ENCODE data around the gene SSBP2.
A peak's percentile ranks its signal among the peaks of the same experiment; 100 is the strongest.

Gene SSBP2

GRCh38 chr5:81759632-81760005 lies 8.7 kb upstream of the SSBP2 start:
- Histone ChIP-seq H3K36me3 (ENCODE audit: control insufficient read depth in 2 of 2, insufficient read depth in 2 of 2, low read length in 2 of 2) (no peaks in the 10 kb centered on the region), H3K27me3 (ENCODE audit: control insufficient read depth in 2 of 2, insufficient read depth in 2 of 2, low read length in 2 of 2) (no peaks in the 10 kb centered on the region), H3K4me1 (ENCODE audit: control insufficient read depth in 2 of 2, insufficient read depth in 2 of 2, low read length in 2 of 2) (no peaks in the 10 kb centered on the region), H3K4me3 (ENCODE audit: low read length in 2 of 2) (no peak overlapping the region), H3K27ac (ENCODE audit: low read depth in 2 of 2, low read length in 2 of 2) (no peak overlapping the region), H3K9me3 (ENCODE audit: control insufficient read depth in 2 of 2, low read length in 2 of 2) (no peaks in the 10 kb centered on the region), H3K9ac (ENCODE audit: low read depth in 1 of 2, low read length in 2 of 2) (no peak overlapping the region)

- H3K27ac ChIP-seq (ENCODE audit: low read depth in 2 of 2, low read length in 2 of 2): no peak overlapping the region
- H3K4me1 ChIP-seq (ENCODE audit: control insufficient read depth in 2 of 2, insufficient read depth in 2 of 2, low read length in 2 of 2): no peaks in the 10 kb centered on the region
- H3K4me3 ChIP-seq (ENCODE audit: low read length in 2 of 2): no peak overlapping the region
These were observed 6.5 kb upstream of the SSBP2 start for GRCh38 chr5:81757404-81757803.

GRCh38 chr5:81756016-81756415 lies 5.1 kb upstream of the SSBP2 start:
- no peak overlapping the region for H3K27ac ChIP-seq (ENCODE audit: low read depth in 2 of 2, low read length in 2 of 2)
- no peaks in the 10 kb centered on the region for H3K36me3 ChIP-seq (ENCODE audit: control insufficient read depth in 2 of 2, insufficient read depth in 2 of 2, low read length in 2 of 2)
- H3K4me1 ChIP-seq (ENCODE audit: control insufficient read depth in 2 of 2, insufficient read depth in 2 of 2, low read length in 2 of 2): peaks cover 3 to 6% of the 10 kb centered on the region in 2 donors
- no peaks in the 10 kb centered on the region for H3K27me3 ChIP-seq (ENCODE audit: control insufficient read depth in 2 of 2, insufficient read depth in 2 of 2, low read length in 2 of 2)
- no peak overlapping the region for H3K9ac ChIP-seq (ENCODE audit: low read depth in 1 of 2, low read length in 2 of 2)
- H3K9me3 ChIP-seq (ENCODE audit: control insufficient read depth in 2 of 2, low read length in 2 of 2): no peaks in the 10 kb centered on the region
- no peak overlapping the region for H3K4me3 ChIP-seq (ENCODE audit: low read length in 2 of 2)

More at GRCh38 chr5:81757404-81757803, 6.5 kb upstream of the SSBP2 start:
- no peaks in the 10 kb centered on the region for H3K27me3 ChIP-seq (ENCODE audit: control insufficient read depth in 2 of 2, insufficient read depth in 2 of 2, low read length in 2 of 2)
- H3K9ac ChIP-seq (ENCODE audit: low read depth in 1 of 2, low read length in 2 of 2): no peak overlapping the region
- no peaks in the 10 kb centered on the region for H3K36me3 ChIP-seq (ENCODE audit: control insufficient read depth in 2 of 2, insufficient read depth in 2 of 2, low read length in 2 of 2)
- H3K9me3 ChIP-seq (ENCODE audit: control insufficient read depth in 2 of 2, low read length in 2 of 2): no peaks in the 10 kb centered on the region

DNA sequence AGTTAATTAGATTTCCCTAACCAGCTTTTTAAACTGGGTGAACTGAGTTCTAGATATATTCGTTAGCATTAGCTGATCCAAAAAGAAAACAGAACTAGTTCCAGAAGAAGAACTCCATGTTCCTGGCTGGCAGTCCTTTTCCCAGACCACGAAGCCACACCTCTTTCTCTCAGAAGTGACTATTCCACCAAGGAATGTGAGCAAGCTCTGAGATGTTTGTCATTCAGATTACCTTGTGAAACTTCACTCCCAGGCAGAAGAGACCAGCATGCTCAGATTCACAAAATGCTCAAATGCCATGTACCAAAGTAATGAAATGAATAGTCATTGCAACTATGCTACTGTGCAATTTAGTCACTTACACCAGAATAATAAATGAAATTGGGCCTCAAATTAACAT lies 4.4 kb upstream of the SSBP2 start:
- no peak overlapping the region for H3K4me3 ChIP-seq (ENCODE audit: low read length in 2 of 2)
- H3K9me3 ChIP-seq (ENCODE audit: control insufficient read depth in 2 of 2, low read length in 2 of 2): no peaks in the 10 kb centered on the region
- no peaks in the 10 kb centered on the region for H3K36me3 ChIP-seq (ENCODE audit: control insufficient read depth in 2 of 2, insufficient read depth in 2 of 2, low read length in 2 of 2)
- H3K4me1 ChIP-seq (ENCODE audit: control insufficient read depth in 2 of 2, insufficient read depth in 2 of 2, low read length in 2 of 2): peaks cover 3 to 6% of the 10 kb centered on the region in 2 donors
- no peak overlapping the region for H3K9ac ChIP-seq (ENCODE audit: low read depth in 1 of 2, low read length in 2 of 2)
- H3K27ac ChIP-seq (ENCODE audit: low read depth in 2 of 2, low read length in 2 of 2): no peak overlapping the region
- H3K27me3 ChIP-seq (ENCODE audit: control insufficient read depth in 2 of 2, insufficient read depth in 2 of 2, low read length in 2 of 2): no peaks in the 10 kb centered on the region

DNA sequence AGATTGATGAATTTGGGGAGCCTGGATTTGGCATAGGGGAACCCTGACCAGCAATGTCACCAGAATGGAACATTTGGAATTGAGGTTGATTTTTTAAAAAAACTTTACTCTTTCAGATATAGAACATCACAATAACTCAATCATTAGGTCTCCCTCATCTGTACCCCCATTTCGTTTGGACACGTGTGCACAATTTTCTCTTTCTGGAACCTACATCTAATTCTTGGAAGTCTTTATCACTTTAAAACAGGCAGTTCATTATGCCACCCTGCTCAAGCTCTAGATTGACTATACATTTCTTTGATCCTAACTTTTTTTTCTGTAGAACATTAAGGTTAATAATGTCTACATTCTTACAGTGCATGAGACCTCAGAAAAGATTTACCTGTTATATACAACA lies 3.7 kb upstream of the SSBP2 start:
- Histone ChIP-seq H3K4me1 (ENCODE audit: control insufficient read depth in 2 of 2, insufficient read depth in 2 of 2, low read length in 2 of 2) (peaks cover 3 to 6% of the 10 kb centered on the region in 2 donors), H3K27ac (ENCODE audit: low read depth in 2 of 2, low read length in 2 of 2) (no peak overlapping the region), H3K27me3 (ENCODE audit: control insufficient read depth in 2 of 2, insufficient read depth in 2 of 2, low read length in 2 of 2) (no peaks in the 10 kb centered on the region), H3K36me3 (ENCODE audit: control insufficient read depth in 2 of 2, insufficient read depth in 2 of 2, low read length in 2 of 2) (no peaks in the 10 kb centered on the region), H3K4me3 (ENCODE audit: low read length in 2 of 2) (no peak overlapping the region), H3K9ac (ENCODE audit: low read depth in 1 of 2, low read length in 2 of 2) (no peak overlapping the region), H3K9me3 (ENCODE audit: control insufficient read depth in 2 of 2, low read length in 2 of 2) (no peaks in the 10 kb centered on the region)

DNA sequence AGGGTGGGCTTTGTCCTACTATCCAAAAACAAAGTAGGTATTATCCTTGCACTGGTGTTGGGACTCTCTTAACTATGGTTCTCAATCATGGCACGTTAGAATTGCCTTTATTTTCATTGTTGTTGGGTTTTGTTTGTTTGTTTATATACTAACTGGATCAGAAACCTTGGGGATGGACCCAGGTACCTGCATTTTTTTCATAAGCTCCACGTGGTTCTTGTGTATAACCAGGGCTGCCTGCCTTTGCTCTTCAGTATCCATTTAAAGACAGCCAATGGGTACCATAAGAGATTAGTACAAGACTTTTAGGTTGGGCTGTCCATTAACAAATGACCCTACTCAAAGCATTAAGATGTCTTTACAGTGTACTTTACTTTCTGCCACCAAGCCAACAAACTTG lies 2.5 kb upstream of the SSBP2 start:
- Histone ChIP-seq H3K27me3 (ENCODE audit: control insufficient read depth in 2 of 2, insufficient read depth in 2 of 2, low read length in 2 of 2) (peaks cover 0 to 4% of the 10 kb centered on the region in 2 donors), H3K27ac (ENCODE audit: low read depth in 2 of 2, low read length in 2 of 2) (no peak overlapping the region), H3K36me3 (ENCODE audit: control insufficient read depth in 2 of 2, insufficient read depth in 2 of 2, low read length in 2 of 2) (no peaks in the 10 kb centered on the region), H3K9me3 (ENCODE audit: control insufficient read depth in 2 of 2, low read length in 2 of 2) (no peaks in the 10 kb centered on the region), H3K4me3 (ENCODE audit: low read length in 2 of 2) (no peak overlapping the region), H3K9ac (ENCODE audit: low read depth in 1 of 2, low read length in 2 of 2) (no peak overlapping the region), H3K4me1 (ENCODE audit: control insufficient read depth in 2 of 2, insufficient read depth in 2 of 2, low read length in 2 of 2) (peaks cover 3 to 6% of the 10 kb centered on the region in 2 donors)

- H3K4me1 ChIP-seq (ENCODE audit: control insufficient read depth in 2 of 2, insufficient read depth in 2 of 2, low read length in 2 of 2): peaks cover 3 to 6% of the 10 kb centered on the region in 2 donors
- H3K9ac ChIP-seq (ENCODE audit: low read depth in 1 of 2, low read length in 2 of 2): no peak overlapping the region
- H3K9me3 ChIP-seq (ENCODE audit: control insufficient read depth in 2 of 2, low read length in 2 of 2): no peaks in the 10 kb centered on the region
- H3K27me3 ChIP-seq (ENCODE audit: control insufficient read depth in 2 of 2, insufficient read depth in 2 of 2, low read length in 2 of 2): peaks cover 0 to 4% of the 10 kb centered on the region in 2 donors
- H3K4me3 ChIP-seq (ENCODE audit: low read length in 2 of 2): no peak overlapping the region
- H3K36me3 ChIP-seq (ENCODE audit: control insufficient read depth in 2 of 2, insufficient read depth in 2 of 2, low read length in 2 of 2): no peaks in the 10 kb centered on the region
- H3K27ac ChIP-seq (ENCODE audit: low read depth in 2 of 2, low read length in 2 of 2): peak overlapping the region; percentile 94 to 96
These were observed 1.7 kb upstream of the SSBP2 start for GRCh38 chr5:81752644-81752963.

GRCh38 chr5:81751836-81752643 lies 1.1 kb upstream of the SSBP2 start:
- H3K27ac ChIP-seq (ENCODE audit: low read depth in 2 of 2, low read length in 2 of 2): peak overlapping the region; percentile 94 to 96
- H3K36me3 ChIP-seq (ENCODE audit: control insufficient read depth in 2 of 2, insufficient read depth in 2 of 2, low read length in 2 of 2): no peaks in the 10 kb centered on the region
- peak overlapping the region; percentile 70 to 75 for H3K4me3 ChIP-seq (ENCODE audit: low read length in 2 of 2)
- H3K9me3 ChIP-seq (ENCODE audit: control insufficient read depth in 2 of 2, low read length in 2 of 2): no peaks in the 10 kb centered on the region
- peaks cover 3 to 6% of the 10 kb centered on the region in 2 donors for H3K4me1 ChIP-seq (ENCODE audit: control insufficient read depth in 2 of 2, insufficient read depth in 2 of 2, low read length in 2 of 2)
- peaks cover 0 to 4% of the 10 kb centered on the region in 2 donors for H3K27me3 ChIP-seq (ENCODE audit: control insufficient read depth in 2 of 2, insufficient read depth in 2 of 2, low read length in 2 of 2)
- H3K9ac ChIP-seq (ENCODE audit: low read depth in 1 of 2, low read length in 2 of 2): peak overlapping the region; percentile 70 to 94

DNA sequence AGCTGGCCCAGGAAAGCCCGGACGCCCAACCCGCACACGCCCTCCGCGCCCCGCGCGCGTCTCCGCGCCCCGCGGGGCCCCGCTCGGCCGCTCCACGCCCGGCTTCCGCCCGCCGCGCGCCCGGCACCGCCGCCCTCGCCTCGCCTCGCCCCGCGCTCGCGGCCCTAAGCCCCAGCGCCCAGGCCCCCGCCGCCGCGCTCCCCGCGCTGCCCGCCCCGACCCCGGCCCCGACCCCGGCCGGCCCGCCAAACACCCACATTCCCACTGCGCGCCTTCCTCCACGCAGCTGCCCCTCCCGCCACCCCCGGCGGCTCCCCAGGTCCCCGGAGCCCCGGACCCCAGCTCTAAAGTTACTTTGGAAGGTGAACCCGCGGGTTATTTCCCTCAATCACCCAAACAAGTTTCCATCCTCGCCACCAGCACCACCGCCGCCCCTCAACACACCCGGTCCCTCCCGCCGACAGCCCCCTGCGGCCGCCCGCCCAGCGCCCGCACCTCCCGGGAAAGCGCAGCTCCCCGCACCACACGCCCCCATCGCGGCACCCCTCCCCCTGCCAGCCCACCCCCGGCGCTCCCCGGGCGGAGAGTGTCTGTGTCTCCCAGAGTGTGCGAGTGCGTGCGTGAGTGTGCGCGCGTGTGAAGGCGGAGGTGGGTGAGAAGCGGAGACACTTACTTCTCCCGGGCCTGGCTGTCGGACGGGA lies 439 bp downstream of the SSBP2 start:
- peaks cover 3 to 6% of the 10 kb centered on the region in 2 donors for H3K4me1 ChIP-seq (ENCODE audit: control insufficient read depth in 2 of 2, insufficient read depth in 2 of 2, low read length in 2 of 2)
- peak overlapping the region in 1 of 2 donors; percentile 58 for H3K9ac ChIP-seq (ENCODE audit: low read depth in 1 of 2, low read length in 2 of 2)
- H3K4me3 ChIP-seq (ENCODE audit: low read length in 2 of 2): peak overlapping the region; percentile 86 to 98
- peak overlapping the region; percentile 80 to 82 for H3K27ac ChIP-seq (ENCODE audit: low read depth in 2 of 2, low read length in 2 of 2)
- no peaks in the 10 kb centered on the region for H3K36me3 ChIP-seq (ENCODE audit: control insufficient read depth in 2 of 2, insufficient read depth in 2 of 2, low read length in 2 of 2)
- no peaks in the 10 kb centered on the region for H3K9me3 ChIP-seq (ENCODE audit: control insufficient read depth in 2 of 2, low read length in 2 of 2)
- H3K27me3 ChIP-seq (ENCODE audit: control insufficient read depth in 2 of 2, insufficient read depth in 2 of 2, low read length in 2 of 2): peaks cover 0 to 4% of the 10 kb centered on the region in 2 donors

- Histone ChIP-seq H3K36me3 (ENCODE audit: control insufficient read depth in 2 of 2, insufficient read depth in 2 of 2, low read length in 2 of 2) (no peaks in the 10 kb centered on the region), H3K4me3 (ENCODE audit: low read length in 2 of 2) (peak overlapping the region; percentile 66 to 72), H3K27ac (ENCODE audit: low read depth in 2 of 2, low read length in 2 of 2) (peak overlapping the region; percentile 28 to 58), H3K4me1 (ENCODE audit: control insufficient read depth in 2 of 2, insufficient read depth in 2 of 2, low read length in 2 of 2) (peaks cover 3 to 6% of the 10 kb centered on the region in 2 donors), H3K9me3 (ENCODE audit: control insufficient read depth in 2 of 2, low read length in 2 of 2) (no peaks in the 10 kb centered on the region), H3K9ac (ENCODE audit: low read depth in 1 of 2, low read length in 2 of 2) (peak overlapping the region; percentile 3 to 54), H3K27me3 (ENCODE audit: control insufficient read depth in 2 of 2, insufficient read depth in 2 of 2, low read length in 2 of 2) (peaks cover 0 to 4% of the 10 kb centered on the region in 2 donors)
These were observed 1.2 kb downstream of the SSBP2 start for GRCh38 chr5:81749561-81750307.
